Left renal pelvis (tissue), 4 donors: ENCODE data around the gene NEB. TPM values are rescaled to one million over a fixed set of nuclear protein-coding genes. Genes with fewer than 3 reads are reported as not detected.
"Not testable (repeated sequence)": the region's sequence is repeated elsewhere in the genome, so short reads cannot be mapped to it uniquely, and the experiment has no call there.

Source experiments
- DNase-seq, 4 donors: peaks; one replicate each; pipeline ENCODE4 v3.0.0-alpha.2; 2013; ENCODE audit warnings: low read depth in 4 of 4, low spot score in 3 of 4
- polyA plus RNA-seq, 4 donors: library from polyadenylated mRNA; unstranded; fragments of 120-200 nt; gene quantifications; one replicate each; pipeline ENCODE4 v1.2.1, GENCODE V29; 2013; ENCODE audit not compliant: insufficient read length in 4 of 4

The NEB gene
- polyA plus RNA-seq, 4 donors, result 2.1 to 20.3 (median 14.2) TPM

- DNase-seq, result peak in 2 of 4 donors; percentile 31 to 36
Measured at GRCh38 chr2:151619337-151619989, 114.8 kb downstream of the NEB start.

GRCh38 chr2:151616760-151617339 lies 117.4 kb downstream of the NEB start:
- no peak for DNase-seq

GRCh38 chr2:151614606-151615306 lies 119.5 kb downstream of the NEB start:
- DNase-seq, result no peak

- DNase-seq, result no peak
Measured at GRCh38 chr2:151614159-151614558, 120.1 kb downstream of the NEB start.

- DNase-seq, result no peak
Measured at GRCh38 chr2:151611351-151611750, 122.9 kb downstream of the NEB start.

DNA sequence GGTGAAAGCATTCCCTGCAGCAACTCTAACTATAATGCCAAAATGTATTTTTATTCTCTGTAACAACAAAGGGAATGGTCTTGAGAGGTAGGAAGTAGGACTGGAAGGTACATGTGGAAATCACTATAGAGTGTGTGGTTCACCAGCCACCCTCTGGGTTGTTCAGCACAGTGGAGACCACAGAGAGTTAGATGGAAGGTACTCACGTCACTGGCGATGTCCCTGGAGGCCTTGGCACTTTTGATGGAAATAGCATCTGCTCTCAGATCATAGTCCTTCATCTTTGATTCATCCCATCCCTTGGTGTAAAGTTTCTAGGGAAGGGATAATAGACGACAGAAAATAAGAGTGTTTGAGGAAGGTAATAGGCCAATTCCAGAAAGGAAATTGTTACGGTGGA lies 124.0 kb downstream of the NEB start:
- DNase-seq, result no peak

- no peak for DNase-seq
Measured at GRCh38 chr2:151609705-151610104, 124.6 kb downstream of the NEB start.

- not testable (repeated sequence) for DNase-seq
Measured at GRCh38 chr2:151607459-151608424, 126.5 kb downstream of the NEB start.

DNA sequence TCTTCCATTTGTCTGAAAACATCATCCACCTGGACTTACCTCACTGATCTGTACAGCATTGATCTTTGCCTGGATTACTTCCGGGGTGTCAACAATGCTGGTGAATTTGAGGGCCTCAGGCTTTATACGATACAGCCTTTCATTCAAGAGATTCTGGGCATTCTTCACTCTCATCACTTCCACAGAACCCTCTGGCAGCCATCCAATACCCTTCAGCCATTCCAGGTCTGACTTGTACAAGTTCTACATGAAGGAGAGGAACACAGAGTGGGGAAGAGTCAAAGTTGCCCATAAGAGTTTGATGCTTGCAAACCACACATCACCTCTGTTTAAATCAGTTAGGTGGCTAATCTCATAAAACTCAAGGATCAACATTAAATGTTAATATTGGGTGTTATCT lies 130.7 kb downstream of the NEB start:
- not testable (repeated sequence) for DNase-seq

DNA sequence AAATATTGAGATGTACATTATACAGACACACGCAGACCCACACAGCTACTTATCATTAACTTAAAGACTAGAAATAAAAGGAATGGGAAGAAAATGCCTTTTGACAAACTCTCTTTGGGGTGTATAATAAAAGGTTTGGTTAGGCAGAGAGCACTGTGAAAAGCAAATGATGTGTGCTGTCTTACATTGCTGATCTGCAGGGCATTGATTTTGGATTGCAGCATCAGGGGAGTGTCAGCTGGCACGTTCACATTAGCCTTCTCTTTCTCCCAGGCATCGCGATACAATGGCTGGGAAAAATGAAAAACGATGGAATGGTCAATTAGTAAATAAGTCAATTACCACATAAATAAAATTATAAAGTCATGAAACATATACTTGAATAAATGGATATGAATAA lies 131.9 kb downstream of the NEB start:
- DNase-seq, result not testable (repeated sequence)

GRCh38 chr2:151601803-151602202 lies 132.5 kb downstream of the NEB start:
- DNase-seq, result not testable (repeated sequence)

GRCh38 chr2:151596903-151597608 lies 137.2 kb downstream of the NEB start:
- DNase-seq, result not testable (repeated sequence)

GRCh38 chr2:151591908-151592255 lies 142.4 kb downstream of the NEB start:
- DNase-seq, result not testable (repeated sequence)

GRCh38 chr2:151591250-151591907 lies 142.9 kb downstream of the NEB start:
- DNase-seq, result not testable (repeated sequence)

DNA sequence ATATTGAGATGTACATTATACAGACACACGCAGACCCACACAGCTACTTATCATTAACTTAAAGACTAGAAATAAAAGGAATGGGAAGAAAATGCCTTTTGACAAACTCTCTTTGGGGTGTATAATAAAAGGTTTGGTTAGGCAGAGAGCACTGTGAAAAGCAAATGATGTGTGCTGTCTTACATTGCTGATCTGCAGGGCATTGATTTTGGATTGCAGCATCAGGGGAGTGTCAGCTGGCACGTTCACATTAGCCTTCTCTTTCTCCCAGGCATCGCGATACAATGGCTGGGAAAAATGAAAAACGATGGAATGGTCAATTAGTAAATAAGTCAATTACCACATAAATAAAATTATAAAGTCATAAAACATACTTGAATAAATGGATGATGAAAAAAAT lies 153.0 kb downstream of the NEB start:
- not testable (repeated sequence) for DNase-seq

GRCh38 chr2:151580697-151581096 lies 153.6 kb downstream of the NEB start:
- DNase-seq, result not testable (repeated sequence)

- no peak for DNase-seq
Measured at GRCh38 chr2:151577116-151577515, 157.2 kb downstream of the NEB start.

GRCh38 chr2:151576080-151576479 lies 158.2 kb downstream of the NEB start:
- DNase-seq, result no peak

DNA sequence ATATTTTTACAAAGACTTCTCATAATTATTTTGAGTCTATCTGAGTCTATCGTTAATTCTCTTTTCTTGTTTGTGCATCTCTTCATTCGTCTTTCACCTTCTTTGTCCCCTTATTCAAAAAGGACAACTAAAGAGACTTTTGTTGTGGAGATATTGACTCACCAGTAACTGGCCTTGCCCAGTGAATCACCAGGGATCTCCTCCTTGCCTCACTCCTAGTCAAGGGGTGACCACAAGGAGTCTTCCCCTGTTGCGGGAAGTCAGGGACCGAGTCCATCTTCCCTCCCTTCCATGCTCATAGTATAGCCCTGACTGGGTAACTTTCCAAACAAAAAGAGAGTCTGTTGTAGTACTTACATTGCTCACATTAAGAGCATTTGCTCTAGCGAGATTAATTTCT lies 158.9 kb downstream of the NEB start:
- DNase-seq, result no peak

DNA sequence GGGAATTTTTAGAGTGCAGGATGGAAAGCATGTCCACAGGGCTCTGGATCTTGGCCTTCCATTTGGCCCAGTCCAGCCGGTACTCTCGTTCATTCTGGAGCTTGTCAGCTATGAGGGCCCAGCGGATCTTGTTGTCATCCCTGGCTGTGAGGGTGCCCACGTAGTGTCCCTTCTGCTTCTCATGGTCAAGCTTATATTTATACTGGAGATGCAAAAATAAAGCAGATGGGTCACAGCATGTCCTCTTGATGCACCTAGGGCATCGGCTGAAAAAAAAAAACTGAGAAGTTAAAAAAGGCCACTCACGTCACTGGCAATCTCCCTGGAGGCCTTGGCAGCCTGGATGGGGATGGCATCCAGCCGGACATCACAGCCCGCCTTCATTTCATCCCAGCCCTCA lies 164.1 kb downstream of the NEB start:
- no peak for DNase-seq
